ENCODE measurements around the gene ZFAND3.

- TF ChIP-seq, protein P1, sequence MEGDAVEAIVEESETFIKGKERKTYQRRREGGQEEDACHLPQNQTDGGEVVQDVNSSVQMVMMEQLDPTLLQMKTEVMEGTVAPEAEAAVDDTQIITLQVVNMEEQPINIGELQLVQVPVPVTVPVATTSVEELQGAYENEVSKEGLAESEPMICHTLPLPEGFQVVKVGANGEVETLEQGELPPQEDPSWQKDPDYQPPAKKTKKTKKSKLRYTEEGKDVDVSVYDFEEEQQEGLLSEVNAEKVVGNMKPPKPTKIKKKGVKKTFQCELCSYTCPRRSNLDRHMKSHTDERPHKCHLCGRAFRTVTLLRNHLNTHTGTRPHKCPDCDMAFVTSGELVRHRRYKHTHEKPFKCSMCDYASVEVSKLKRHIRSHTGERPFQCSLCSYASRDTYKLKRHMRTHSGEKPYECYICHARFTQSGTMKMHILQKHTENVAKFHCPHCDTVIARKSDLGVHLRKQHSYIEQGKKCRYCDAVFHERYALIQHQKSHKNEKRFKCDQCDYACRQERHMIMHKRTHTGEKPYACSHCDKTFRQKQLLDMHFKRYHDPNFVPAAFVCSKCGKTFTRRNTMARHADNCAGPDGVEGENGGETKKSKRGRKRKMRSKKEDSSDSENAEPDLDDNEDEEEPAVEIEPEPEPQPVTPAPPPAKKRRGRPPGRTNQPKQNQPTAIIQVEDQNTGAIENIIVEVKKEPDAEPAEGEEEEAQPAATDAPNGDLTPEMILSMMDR (IDR thresholded peaks at IDR 0.05; ENCODE audit: poor library complexity): no peak
- TF ChIP-seq EZH2phosphoT487 (IDR thresholded peaks at IDR 0.05; ENCODE audit: low read depth, severe bottlenecking, unreplicated experiment): no peak
Observed at GRCh38 chr6:37826993-37827392, 7.5 kb downstream of the ZFAND3 start.

Data from hepatocyte (in vitro differentiated cells).